Neural crest cell (in vitro differentiated cells): ENCODE data around the gene CDKL5. TPM values are rescaled to one million over a fixed set of nuclear protein-coding genes. Genes with fewer than 3 reads are reported as not detected.

Experiments
- DNase-seq: peaks from one replicate; pipeline ENCODE4 v3.0.0; 2021; ENCODE audit warnings: low read depth, mixed read lengths, low spot score
- H3K27ac Mint-ChIP-seq: one replicate; pipeline ENCODE4 v1.8.0; 2021; ENCODE audit warnings: mild to moderate bottlenecking, mixed read lengths; ENCODE audit not compliant: unreplicated experiment
- H3K27me3 Mint-ChIP-seq: 2 replicates; pipeline ENCODE4 v1.8.0; 2021; ENCODE audit warnings: low read depth, mild to moderate bottlenecking, mixed read lengths
- H3K36me3 Mint-ChIP-seq: 2 replicates; pipeline ENCODE4 v1.8.0; 2021; ENCODE audit warnings: low read depth, mild to moderate bottlenecking, mixed read lengths
- H3K4me1 Mint-ChIP-seq: 2 replicates; pipeline ENCODE4 v1.8.0; 2021; ENCODE audit warnings: mixed read lengths
- H3K4me3 Mint-ChIP-seq: one replicate; pipeline ENCODE4 v1.8.0; 2021; ENCODE audit warnings: mild to moderate bottlenecking, mixed read lengths
- H3K9me3 Mint-ChIP-seq: 2 replicates; pipeline ENCODE4 v1.8.0; 2021; ENCODE audit warnings: mixed read lengths
- total RNA-seq: library from RNA; stranded (reverse); gene quantifications from 2 replicates; pipeline ENCODE4 v1.2.1, GENCODE V29; 2021
- TF ChIP-seq, protein P1 (sequence below): fragments of 200-600 bp; sonication (generic); conservative IDR thresholded peaks from 2 replicates; pipeline ENCODE4 v1.5.0; 2021; ENCODE audit warnings: antibody characterized with exemption, mild to moderate bottlenecking

CDKL5 gene
- total RNA-seq, 1 donor from 2014 or later: 3.7 TPM

DNA sequence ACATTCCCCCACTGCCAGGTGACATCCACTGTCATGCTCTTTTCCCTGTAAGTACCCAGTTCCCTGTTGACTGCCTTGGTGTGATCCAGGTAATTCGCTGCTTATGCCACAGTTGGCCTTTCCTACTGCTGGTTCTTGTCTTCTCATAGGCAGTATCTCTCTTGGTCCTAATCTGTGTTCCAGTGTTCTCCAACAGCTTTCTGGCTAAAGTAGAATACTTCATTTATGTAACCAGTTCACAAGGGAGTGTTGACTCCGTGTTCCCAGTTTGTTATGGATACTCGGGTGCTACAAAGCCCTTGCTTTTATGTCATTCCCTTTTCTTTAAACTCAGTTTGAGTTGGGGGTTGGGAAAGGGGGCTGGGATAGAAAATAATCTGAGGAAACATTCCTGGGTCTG is 148.1 kb downstream of the CDKL5 start:
- Mint-ChIP-seq H3K4me3 (no peak overlapping the region), H3K4me1 (peaks cover 5% of the 10 kb centered on the region), H3K27ac (no peak overlapping the region), H3K9me3 (peaks cover 7% of the 10 kb centered on the region), H3K36me3 (no peaks in the 10 kb centered on the region), H3K27me3 (no peaks in the 10 kb centered on the region)
- TF ChIP-seq, protein P1, sequence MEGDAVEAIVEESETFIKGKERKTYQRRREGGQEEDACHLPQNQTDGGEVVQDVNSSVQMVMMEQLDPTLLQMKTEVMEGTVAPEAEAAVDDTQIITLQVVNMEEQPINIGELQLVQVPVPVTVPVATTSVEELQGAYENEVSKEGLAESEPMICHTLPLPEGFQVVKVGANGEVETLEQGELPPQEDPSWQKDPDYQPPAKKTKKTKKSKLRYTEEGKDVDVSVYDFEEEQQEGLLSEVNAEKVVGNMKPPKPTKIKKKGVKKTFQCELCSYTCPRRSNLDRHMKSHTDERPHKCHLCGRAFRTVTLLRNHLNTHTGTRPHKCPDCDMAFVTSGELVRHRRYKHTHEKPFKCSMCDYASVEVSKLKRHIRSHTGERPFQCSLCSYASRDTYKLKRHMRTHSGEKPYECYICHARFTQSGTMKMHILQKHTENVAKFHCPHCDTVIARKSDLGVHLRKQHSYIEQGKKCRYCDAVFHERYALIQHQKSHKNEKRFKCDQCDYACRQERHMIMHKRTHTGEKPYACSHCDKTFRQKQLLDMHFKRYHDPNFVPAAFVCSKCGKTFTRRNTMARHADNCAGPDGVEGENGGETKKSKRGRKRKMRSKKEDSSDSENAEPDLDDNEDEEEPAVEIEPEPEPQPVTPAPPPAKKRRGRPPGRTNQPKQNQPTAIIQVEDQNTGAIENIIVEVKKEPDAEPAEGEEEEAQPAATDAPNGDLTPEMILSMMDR: no peak
- no peak for DNase-seq

DNA sequence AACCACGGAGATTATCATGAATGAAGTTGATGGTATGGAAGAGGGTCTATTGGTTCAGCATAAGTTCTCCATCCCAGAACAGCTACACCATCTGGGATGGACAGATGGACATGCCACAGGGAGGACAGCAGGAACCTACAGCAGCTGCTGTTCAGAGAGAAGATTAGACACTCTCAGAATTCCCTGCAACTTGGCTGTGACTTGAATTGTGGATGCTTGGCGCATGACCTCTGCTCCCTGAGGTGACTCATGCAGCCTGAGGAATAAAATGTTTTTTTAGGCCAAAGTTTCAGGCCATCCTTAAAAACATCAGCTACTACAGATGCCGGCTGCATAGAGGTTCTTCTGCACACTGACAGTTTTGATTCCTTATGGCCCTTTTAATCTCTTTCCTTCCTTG is 149.2 kb downstream of the CDKL5 start:
- Mint-ChIP-seq H3K4me1 (peaks cover 5% of the 10 kb centered on the region), H3K9me3 (peaks cover 2% of the 10 kb centered on the region), H3K27ac (no peak overlapping the region), H3K36me3 (no peaks in the 10 kb centered on the region), H3K4me3 (no peak overlapping the region), H3K27me3 (no peaks in the 10 kb centered on the region)
- DNase-seq: no peak
- TF ChIP-seq, protein P1: no peak

DNA sequence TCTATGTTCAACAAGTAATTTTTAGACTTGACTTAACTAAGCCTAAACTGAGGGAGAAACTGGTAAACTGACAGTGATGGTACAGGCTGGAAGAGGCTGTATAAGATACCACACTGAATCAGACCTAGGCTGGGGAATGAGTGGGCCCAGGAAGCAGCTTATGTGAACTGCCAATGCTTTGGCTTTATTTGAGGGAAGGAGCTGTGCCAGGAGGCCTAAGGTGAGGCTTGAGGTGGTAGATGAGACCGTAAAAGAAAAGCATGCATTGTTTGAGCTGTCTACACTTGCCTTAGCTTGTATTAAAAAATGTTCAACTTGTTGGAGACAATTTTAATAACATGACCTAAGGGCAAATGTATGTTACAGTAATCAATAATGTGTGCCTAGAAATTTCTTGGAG is 150.3 kb downstream of the CDKL5 start:
- H3K36me3 Mint-ChIP-seq: no peaks in the 10 kb centered on the region
- H3K27me3 Mint-ChIP-seq: no peaks in the 10 kb centered on the region

DNA sequence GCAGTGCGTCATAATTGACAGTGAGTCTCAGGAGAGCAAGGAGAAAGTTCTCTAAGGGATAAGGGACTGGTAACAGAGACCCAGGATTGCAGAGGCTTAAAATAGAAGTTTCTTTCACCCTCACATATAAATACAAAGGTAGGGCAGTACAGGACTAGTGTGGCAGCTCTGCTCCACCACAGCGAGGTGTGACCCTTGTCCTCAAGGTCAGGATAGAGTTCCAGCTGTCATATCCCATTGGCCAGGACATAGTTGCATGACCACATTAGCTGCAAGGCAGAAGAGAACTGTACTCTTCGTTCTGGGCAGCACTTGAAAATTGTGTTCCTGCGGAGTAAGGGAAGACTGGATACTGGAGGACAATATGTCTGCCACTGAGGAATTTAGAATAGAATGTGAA is 152.0 kb downstream of the CDKL5 start:
- DNase-seq: no peak
- TF ChIP-seq, protein P1: no peak
- H3K27me3 Mint-ChIP-seq: no peaks in the 10 kb centered on the region
- H3K27ac Mint-ChIP-seq: no peak overlapping the region
- no peak overlapping the region for H3K4me3 Mint-ChIP-seq
- no peaks in the 10 kb centered on the region for H3K36me3 Mint-ChIP-seq
- H3K4me1 Mint-ChIP-seq: peaks cover 5% of the 10 kb centered on the region
- H3K9me3 Mint-ChIP-seq: peaks cover 2% of the 10 kb centered on the region

More for the DNA sequence above, 150.3 kb downstream of the CDKL5 start:
- H3K27ac Mint-ChIP-seq: no peak overlapping the region
- H3K4me1 Mint-ChIP-seq: peaks cover 5% of the 10 kb centered on the region
- H3K4me3 Mint-ChIP-seq: no peak overlapping the region
- peaks cover 2% of the 10 kb centered on the region for H3K9me3 Mint-ChIP-seq
- TF ChIP-seq, protein P1: no peak
- no peak for DNase-seq

DNA sequence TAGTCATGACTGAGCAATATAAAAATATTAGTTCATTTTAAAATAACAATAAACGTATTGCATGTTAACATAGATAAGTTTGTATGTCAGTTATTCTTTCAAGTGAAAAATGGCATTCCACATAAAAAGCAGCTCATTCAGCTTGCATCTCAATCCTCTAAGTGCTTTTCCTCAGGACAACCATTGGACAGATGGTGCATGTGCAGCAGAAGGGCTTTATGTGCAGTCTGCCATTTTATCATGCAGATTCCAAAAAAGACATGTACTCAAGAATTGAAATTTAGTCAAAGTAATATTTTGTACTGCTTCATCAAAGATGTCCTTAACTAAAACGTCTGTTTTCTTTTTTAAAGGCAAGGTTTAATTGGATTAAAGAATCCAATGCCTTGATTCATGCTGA is 153.1 kb downstream of the CDKL5 start:
- no peak overlapping the region for H3K4me3 Mint-ChIP-seq
- H3K4me1 Mint-ChIP-seq: peaks cover 5% of the 10 kb centered on the region
- no peaks in the 10 kb centered on the region for H3K27me3 Mint-ChIP-seq
- TF ChIP-seq, protein P1: no peak
- DNase-seq: no peak
- no peak overlapping the region for H3K27ac Mint-ChIP-seq
- H3K36me3 Mint-ChIP-seq: no peaks in the 10 kb centered on the region
- no peaks in the 10 kb centered on the region for H3K9me3 Mint-ChIP-seq

DNA sequence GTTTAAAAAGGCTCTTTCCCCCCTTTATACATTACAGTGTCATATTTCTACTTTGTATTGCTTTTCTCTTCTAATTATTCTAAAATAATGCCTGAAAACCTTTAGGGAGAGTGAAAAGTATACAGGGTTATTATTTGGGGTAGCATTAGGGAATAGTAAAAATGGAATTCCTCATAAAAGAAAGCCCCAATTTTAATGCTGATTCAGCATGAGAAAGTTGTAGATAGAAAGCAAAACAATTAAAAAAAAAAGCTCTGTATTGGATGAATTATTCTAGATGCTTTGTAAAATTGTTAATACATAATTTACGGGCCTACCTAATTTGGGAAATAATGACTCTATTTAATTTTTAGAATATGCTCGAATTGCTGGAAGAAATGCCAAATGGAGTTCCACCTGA is 154.1 kb downstream of the CDKL5 start:
- H3K9me3 Mint-ChIP-seq: no peaks in the 10 kb centered on the region
- no peak for DNase-seq
- TF ChIP-seq, protein P1: no peak
- H3K4me3 Mint-ChIP-seq: no peak overlapping the region
- no peak overlapping the region for H3K27ac Mint-ChIP-seq
- no peaks in the 10 kb centered on the region for H3K27me3 Mint-ChIP-seq
- H3K36me3 Mint-ChIP-seq: no peaks in the 10 kb centered on the region
- H3K4me1 Mint-ChIP-seq: peaks cover 4% of the 10 kb centered on the region
